HEK293 (cell line): ENCODE data around the gene SLC2A3.

Source experiments
- CTCF ChIA-PET: fragments of 350-600 bp; formaldehyde crosslinking; extraction: SDS; loops from one replicate; lab custom pipeline; 2021; ENCODE audit warnings: antibody characterized with exemption; lab: Yijun Ruan, JAX
- POLR2A ChIA-PET: fragments of 300-600 bp; formaldehyde crosslinking; extraction: SDS; loops from one replicate; lab custom pipeline; 2020; ENCODE audit warnings: antibody characterized with exemption, inconsistent platforms; lab: Yijun Ruan, JAX
- H3K27ac ChIP-seq: fragments of 200-500 bp; sonication (Bioruptor generic); 2 replicates; pipeline ENCODE4 v1.5.1; 2014; ENCODE audit warnings: low read depth, low read length, control low read depth, inconsistent platforms; ENCODE audit errors: extremely low read depth
- H3K36me3 ChIP-seq, 2 experiments: fragments of 200-500 bp in 1 of 2; sonication (Bioruptor generic) in 1 of 2; 1 replicate in 1 of 2; 2 replicates in 1 of 2; pipeline ENCODE4 v1.5.1; 2014 to 2017; ENCODE audit warnings: inconsistent platforms in 2 of 2, low read length in 2 of 2; ENCODE audit not compliant: control insufficient read depth in 2 of 2, insufficient read depth in 1 of 2
- H3K4me1 ChIP-seq: fragments of 200-500 bp; sonication (Bioruptor generic); 2 replicates; pipeline ENCODE4 v1.5.1; 2014; ENCODE audit warnings: mild to moderate bottlenecking, low read length, inconsistent platforms; ENCODE audit not compliant: control insufficient read depth, insufficient read depth
- H3K4me3 ChIP-seq: 2 replicates; pipeline ENCODE4 v1.5.1; 2011; ENCODE audit warnings: low read depth, mild to moderate bottlenecking, control low read depth, low read length, moderate library complexity
- H3K9me3 ChIP-seq: fragments of 200-500 bp; sonication (Bioruptor generic); 2 replicates; pipeline ENCODE4 v1.5.1; 2014; ENCODE audit warnings: low read depth, low read length, inconsistent platforms; ENCODE audit not compliant: control insufficient read depth, insufficient read depth
- BCL11B ChIP-seq: fragments of 450-650 bp; formaldehyde crosslinking; IDR thresholded peaks from 2 replicates; pipeline ENCODE4 v1.5.1; 2016; ENCODE audit warnings: low read depth, missing biosample characterization, missing genetic modification characterization
- GLIS1 ChIP-seq: fragments of 450-650 bp; formaldehyde crosslinking; IDR thresholded peaks from 2 replicates; pipeline ENCODE4 v1.5.1; 2016; ENCODE audit warnings: missing biosample characterization, missing genetic modification characterization
- SCRT2 ChIP-seq: fragments of 450-650 bp; formaldehyde crosslinking; IDR thresholded peaks from 2 replicates; pipeline ENCODE4 v1.5.1; 2016; ENCODE audit warnings: missing biosample characterization, missing genetic modification characterization
- ZEB2 ChIP-seq: fragments of 450-650 bp; formaldehyde crosslinking; IDR thresholded peaks from 2 replicates; pipeline ENCODE4 v1.5.1; 2016; ENCODE audit warnings: missing biosample characterization, missing genetic modification characterization
- ZFP3 ChIP-seq: fragments of 450-650 bp; formaldehyde crosslinking; IDR thresholded peaks from 2 replicates; pipeline ENCODE4 v1.5.1; 2016; ENCODE audit warnings: low read depth, missing biosample characterization, missing genetic modification characterization
- ZIC2 ChIP-seq: fragments of 450-650 bp; formaldehyde crosslinking; IDR thresholded peaks from 2 replicates; pipeline ENCODE4 v1.5.1; 2016; ENCODE audit warnings: missing biosample characterization, missing genetic modification characterization
- ZNF112 ChIP-seq: fragments of 450-650 bp; formaldehyde crosslinking; IDR thresholded peaks from 2 replicates; pipeline ENCODE4 v1.5.0; 2017; ENCODE audit warnings: missing biosample characterization, missing genetic modification characterization
- ZNF146 ChIP-seq: fragments of 450-650 bp; formaldehyde crosslinking; IDR thresholded peaks from 2 replicates; pipeline ENCODE4 v1.5.1; 2016; ENCODE audit warnings: missing biosample characterization, missing genetic modification characterization
- ZNF23 ChIP-seq: fragments of 450-650 bp; formaldehyde crosslinking; IDR thresholded peaks from 2 replicates; pipeline ENCODE4 v1.5.1; 2016; ENCODE audit warnings: missing biosample characterization, missing genetic modification characterization, borderline replicate concordance
- ZNF248 ChIP-seq: fragments of 450-650 bp; formaldehyde crosslinking; IDR thresholded peaks from 2 replicates; pipeline ENCODE4 v1.5.1; 2017; ENCODE audit warnings: missing biosample characterization, missing genetic modification characterization
- ZNF433 ChIP-seq: fragments of 450-650 bp; formaldehyde crosslinking; IDR thresholded peaks from 2 replicates; pipeline ENCODE4 v1.5.1; 2016; ENCODE audit warnings: missing biosample characterization, missing genetic modification characterization, low read depth
- ZNF501 ChIP-seq: fragments of 450-650 bp; formaldehyde crosslinking; IDR thresholded peaks from 2 replicates; pipeline ENCODE4 v1.5.1; 2016; ENCODE audit warnings: missing biosample characterization, missing genetic modification characterization
- ZNF548 ChIP-seq: fragments of 450-650 bp; formaldehyde crosslinking; IDR thresholded peaks from 2 replicates; pipeline ENCODE4 v1.5.1; 2016; ENCODE audit warnings: missing biosample characterization, missing genetic modification characterization
- ZNF670 ChIP-seq: fragments of 450-650 bp; formaldehyde crosslinking; IDR thresholded peaks from 2 replicates; pipeline ENCODE4 v1.5.1; 2016; ENCODE audit warnings: missing biosample characterization, missing genetic modification characterization, low read depth
- ZNF792 ChIP-seq: fragments of 450-650 bp; formaldehyde crosslinking; IDR thresholded peaks from 2 replicates; pipeline ENCODE4 v1.5.1; 2016; ENCODE audit warnings: missing biosample characterization, missing genetic modification characterization
- ZSCAN16 ChIP-seq: fragments of 450-650 bp; formaldehyde crosslinking; IDR thresholded peaks from 2 replicates; pipeline ENCODE4 v1.5.1; 2016; ENCODE audit warnings: missing biosample characterization, missing genetic modification characterization
- TF ChIP-seq, protein P1 (sequence below): fragments of 450-650 bp; formaldehyde crosslinking; optimal IDR thresholded peaks from 2 replicates; pipeline ENCODE3; 2016; ENCODE audit warnings: missing biosample characterization, mild to moderate bottlenecking, missing genetic modification characterization
- TF ChIP-seq, protein P2 (sequence below): fragments of 450-650 bp; formaldehyde crosslinking; IDR thresholded peaks from 2 replicates; pipeline ENCODE4 v1.5.1; 2016; ENCODE audit warnings: missing biosample characterization, missing genetic modification characterization, borderline replicate concordance
- TF ChIP-seq, protein P3 (sequence below): fragments of 450-650 bp; formaldehyde crosslinking; IDR thresholded peaks from 2 replicates; pipeline ENCODE4 v1.5.1; 2017; ENCODE audit warnings: missing biosample characterization, missing genetic modification characterization
- TF ChIP-seq, protein P4 (sequence below): fragments of 450-650 bp; formaldehyde crosslinking; IDR thresholded peaks from 2 replicates; pipeline ENCODE4 v1.5.1; 2016; ENCODE audit warnings: missing biosample characterization, missing genetic modification characterization
- TF ChIP-seq, protein P5 (sequence below): fragments of 450-650 bp; formaldehyde crosslinking; IDR thresholded peaks from 2 replicates; pipeline ENCODE4 v1.5.1; 2016; ENCODE audit warnings: missing biosample characterization, missing genetic modification characterization

SLC2A3 gene

DNA sequence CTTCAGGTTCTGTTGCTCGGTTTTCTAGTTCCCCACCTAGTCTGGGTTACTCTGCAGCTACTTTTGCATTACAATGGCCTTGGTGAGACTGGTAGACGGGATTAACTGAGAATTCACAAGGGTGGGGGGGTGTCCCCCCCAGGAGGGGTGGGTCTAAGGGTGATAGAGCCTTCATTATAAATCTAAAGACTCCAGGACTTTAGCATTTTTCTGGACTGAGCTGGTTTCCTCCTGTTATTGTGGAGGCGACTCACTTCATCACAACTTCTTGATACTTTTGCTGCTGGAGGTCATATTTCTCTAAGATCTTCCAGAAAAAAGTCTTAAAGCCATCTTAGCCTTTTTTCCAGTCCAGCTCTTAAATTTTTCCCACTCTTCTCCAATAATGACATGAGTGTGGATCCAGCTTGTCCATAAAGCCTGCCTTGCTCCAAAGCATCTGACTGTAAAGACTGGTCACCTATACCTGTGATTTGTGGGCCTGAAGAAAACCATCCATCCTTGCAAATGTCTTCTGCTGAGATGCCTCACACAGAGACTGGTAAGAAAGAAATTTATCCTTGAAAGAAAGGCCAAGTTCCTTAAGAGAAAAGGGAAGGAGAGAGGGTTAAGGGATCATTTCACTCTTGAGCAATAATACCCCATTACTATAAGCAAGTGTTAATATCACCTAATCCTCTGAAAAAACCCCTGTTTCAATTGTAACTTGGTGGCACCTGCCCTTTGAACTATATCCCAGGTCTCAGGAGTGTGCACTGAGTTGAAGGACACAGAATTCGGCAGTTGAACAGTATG is 43.6 kb downstream of the SLC2A3 start:
- peaks cover 3% of the 10 kb centered on the region; the same call in 1 of the 2 replicates for H3K4me1 ChIP-seq
- no peaks in the 10 kb centered on the region for H3K9me3 ChIP-seq
- no peak overlapping the region for H3K4me3 ChIP-seq
- no peak overlapping the region for H3K27ac ChIP-seq
- no peaks in the 10 kb centered on the region for H3K36me3 ChIP-seq
- no peak for TF ChIP-seq ZSCAN16 (tag by site-specific recombination)
- no peak for TF ChIP-seq ZNF501
- TF ChIP-seq ZNF146 (tag by site-specific recombination): no peak
- no peak for TF ChIP-seq ZNF792
- TF ChIP-seq ZNF112 (tag by site-specific recombination): no peak
- no peak for TF ChIP-seq ZNF548 (tag by site-specific recombination)
- TF ChIP-seq ZFP3 (tag by site-specific recombination): no peak
- TF ChIP-seq ZNF670 (tag by site-specific recombination): no peak
- TF ChIP-seq ZEB2 (tag by site-specific recombination): no peak
- POLR2A ChIA-PET: no interaction called here
- CTCF ChIA-PET: no interaction called here

DNA sequence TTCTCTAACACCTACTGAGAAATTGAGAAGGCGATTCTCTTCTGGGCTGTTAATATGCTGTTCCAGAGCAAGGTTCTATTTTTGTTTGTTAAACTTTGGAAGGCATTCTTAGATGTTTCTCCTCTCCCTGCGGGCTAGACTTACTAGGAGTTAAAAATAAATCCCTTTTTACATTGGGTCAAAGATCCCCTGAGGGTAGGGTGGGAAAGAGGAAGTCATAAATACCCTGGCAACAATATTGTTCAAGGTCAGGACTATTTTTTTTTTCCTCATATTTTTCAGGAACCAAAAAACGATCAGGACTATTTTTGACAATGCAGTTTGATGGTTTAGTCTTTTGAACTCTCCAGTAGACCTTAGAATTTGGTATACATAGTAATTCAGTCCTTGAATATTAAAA is 51.3 kb downstream of the SLC2A3 start:
- TF ChIP-seq, protein P1, sequence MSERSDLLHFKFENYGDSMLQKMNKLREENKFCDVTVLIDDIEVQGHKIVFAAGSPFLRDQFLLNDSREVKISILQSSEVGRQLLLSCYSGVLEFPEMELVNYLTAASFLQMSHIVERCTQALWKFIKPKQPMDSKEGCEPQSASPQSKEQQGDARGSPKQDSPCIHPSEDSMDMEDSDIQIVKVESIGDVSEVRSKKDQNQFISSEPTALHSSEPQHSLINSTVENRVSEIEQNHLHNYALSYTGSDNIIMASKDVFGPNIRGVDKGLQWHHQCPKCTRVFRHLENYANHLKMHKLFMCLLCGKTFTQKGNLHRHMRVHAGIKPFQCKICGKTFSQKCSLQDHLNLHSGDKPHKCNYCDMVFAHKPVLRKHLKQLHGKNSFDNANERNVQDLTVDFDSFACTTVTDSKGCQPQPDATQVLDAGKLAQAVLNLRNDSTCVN (tag by site-specific recombination): no peak
- TF ChIP-seq, protein P2, sequence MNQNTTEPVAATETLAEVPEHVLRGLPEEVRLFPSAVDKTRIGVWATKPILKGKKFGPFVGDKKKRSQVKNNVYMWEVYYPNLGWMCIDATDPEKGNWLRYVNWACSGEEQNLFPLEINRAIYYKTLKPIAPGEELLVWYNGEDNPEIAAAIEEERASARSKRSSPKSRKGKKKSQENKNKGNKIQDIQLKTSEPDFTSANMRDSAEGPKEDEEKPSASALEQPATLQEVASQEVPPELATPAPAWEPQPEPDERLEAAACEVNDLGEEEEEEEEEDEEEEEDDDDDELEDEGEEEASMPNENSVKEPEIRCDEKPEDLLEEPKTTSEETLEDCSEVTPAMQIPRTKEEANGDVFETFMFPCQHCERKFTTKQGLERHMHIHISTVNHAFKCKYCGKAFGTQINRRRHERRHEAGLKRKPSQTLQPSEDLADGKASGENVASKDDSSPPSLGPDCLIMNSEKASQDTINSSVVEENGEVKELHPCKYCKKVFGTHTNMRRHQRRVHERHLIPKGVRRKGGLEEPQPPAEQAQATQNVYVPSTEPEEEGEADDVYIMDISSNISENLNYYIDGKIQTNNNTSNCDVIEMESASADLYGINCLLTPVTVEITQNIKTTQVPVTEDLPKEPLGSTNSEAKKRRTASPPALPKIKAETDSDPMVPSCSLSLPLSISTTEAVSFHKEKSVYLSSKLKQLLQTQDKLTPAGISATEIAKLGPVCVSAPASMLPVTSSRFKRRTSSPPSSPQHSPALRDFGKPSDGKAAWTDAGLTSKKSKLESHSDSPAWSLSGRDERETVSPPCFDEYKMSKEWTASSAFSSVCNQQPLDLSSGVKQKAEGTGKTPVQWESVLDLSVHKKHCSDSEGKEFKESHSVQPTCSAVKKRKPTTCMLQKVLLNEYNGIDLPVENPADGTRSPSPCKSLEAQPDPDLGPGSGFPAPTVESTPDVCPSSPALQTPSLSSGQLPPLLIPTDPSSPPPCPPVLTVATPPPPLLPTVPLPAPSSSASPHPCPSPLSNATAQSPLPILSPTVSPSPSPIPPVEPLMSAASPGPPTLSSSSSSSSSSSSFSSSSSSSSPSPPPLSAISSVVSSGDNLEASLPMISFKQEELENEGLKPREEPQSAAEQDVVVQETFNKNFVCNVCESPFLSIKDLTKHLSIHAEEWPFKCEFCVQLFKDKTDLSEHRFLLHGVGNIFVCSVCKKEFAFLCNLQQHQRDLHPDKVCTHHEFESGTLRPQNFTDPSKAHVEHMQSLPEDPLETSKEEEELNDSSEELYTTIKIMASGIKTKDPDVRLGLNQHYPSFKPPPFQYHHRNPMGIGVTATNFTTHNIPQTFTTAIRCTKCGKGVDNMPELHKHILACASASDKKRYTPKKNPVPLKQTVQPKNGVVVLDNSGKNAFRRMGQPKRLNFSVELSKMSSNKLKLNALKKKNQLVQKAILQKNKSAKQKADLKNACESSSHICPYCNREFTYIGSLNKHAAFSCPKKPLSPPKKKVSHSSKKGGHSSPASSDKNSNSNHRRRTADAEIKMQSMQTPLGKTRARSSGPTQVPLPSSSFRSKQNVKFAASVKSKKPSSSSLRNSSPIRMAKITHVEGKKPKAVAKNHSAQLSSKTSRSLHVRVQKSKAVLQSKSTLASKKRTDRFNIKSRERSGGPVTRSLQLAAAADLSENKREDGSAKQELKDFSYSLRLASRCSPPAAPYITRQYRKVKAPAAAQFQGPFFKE (tag by site-specific recombination): no peak
- TF ChIP-seq ZNF23 (tag by site-specific recombination): no peak
- TF ChIP-seq, protein P3, sequence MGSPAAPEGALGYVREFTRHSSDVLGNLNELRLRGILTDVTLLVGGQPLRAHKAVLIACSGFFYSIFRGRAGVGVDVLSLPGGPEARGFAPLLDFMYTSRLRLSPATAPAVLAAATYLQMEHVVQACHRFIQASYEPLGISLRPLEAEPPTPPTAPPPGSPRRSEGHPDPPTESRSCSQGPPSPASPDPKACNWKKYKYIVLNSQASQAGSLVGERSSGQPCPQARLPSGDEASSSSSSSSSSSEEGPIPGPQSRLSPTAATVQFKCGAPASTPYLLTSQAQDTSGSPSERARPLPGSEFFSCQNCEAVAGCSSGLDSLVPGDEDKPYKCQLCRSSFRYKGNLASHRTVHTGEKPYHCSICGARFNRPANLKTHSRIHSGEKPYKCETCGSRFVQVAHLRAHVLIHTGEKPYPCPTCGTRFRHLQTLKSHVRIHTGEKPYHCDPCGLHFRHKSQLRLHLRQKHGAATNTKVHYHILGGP (tag by site-specific recombination): no peak
- no peak for TF ChIP-seq BCL11B (tag by site-specific recombination)
- no peak for TF ChIP-seq ZNF433 (tag by site-specific recombination)
- no peak for TF ChIP-seq ZNF146 (tag by site-specific recombination)
- TF ChIP-seq ZNF248 (tag by site-specific recombination): no peak
- TF ChIP-seq, protein P4, sequence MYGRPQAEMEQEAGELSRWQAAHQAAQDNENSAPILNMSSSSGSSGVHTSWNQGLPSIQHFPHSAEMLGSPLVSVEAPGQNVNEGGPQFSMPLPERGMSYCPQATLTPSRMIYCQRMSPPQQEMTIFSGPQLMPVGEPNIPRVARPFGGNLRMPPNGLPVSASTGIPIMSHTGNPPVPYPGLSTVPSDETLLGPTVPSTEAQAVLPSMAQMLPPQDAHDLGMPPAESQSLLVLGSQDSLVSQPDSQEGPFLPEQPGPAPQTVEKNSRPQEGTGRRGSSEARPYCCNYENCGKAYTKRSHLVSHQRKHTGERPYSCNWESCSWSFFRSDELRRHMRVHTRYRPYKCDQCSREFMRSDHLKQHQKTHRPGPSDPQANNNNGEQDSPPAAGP (tag by site-specific recombination): no peak
- no peak for TF ChIP-seq GLIS1
- no peak for TF ChIP-seq ZIC2 (tag by site-specific recombination)
- TF ChIP-seq, protein P5, sequence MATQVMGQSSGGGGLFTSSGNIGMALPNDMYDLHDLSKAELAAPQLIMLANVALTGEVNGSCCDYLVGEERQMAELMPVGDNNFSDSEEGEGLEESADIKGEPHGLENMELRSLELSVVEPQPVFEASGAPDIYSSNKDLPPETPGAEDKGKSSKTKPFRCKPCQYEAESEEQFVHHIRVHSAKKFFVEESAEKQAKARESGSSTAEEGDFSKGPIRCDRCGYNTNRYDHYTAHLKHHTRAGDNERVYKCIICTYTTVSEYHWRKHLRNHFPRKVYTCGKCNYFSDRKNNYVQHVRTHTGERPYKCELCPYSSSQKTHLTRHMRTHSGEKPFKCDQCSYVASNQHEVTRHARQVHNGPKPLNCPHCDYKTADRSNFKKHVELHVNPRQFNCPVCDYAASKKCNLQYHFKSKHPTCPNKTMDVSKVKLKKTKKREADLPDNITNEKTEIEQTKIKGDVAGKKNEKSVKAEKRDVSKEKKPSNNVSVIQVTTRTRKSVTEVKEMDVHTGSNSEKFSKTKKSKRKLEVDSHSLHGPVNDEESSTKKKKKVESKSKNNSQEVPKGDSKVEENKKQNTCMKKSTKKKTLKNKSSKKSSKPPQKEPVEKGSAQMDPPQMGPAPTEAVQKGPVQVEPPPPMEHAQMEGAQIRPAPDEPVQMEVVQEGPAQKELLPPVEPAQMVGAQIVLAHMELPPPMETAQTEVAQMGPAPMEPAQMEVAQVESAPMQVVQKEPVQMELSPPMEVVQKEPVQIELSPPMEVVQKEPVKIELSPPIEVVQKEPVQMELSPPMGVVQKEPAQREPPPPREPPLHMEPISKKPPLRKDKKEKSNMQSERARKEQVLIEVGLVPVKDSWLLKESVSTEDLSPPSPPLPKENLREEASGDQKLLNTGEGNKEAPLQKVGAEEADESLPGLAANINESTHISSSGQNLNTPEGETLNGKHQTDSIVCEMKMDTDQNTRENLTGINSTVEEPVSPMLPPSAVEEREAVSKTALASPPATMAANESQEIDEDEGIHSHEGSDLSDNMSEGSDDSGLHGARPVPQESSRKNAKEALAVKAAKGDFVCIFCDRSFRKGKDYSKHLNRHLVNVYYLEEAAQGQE (tag by site-specific recombination): no peak
- no peak for TF ChIP-seq SCRT2 (tag by site-specific recombination)
- CTCF ChIA-PET: interaction anchor here (0.6 to 1.5 kb wide), 4 partner anchors 20 to 35 kb away, joined by 3 to 5 read pairs (median 4); no protein-coding TSS in a partner anchor
- Histone ChIP-seq H3K27ac (no peak overlapping the region), H3K36me3 (no peaks in the 10 kb centered on the region), H3K4me1 (no peaks in the 10 kb centered on the region), H3K9me3 (no peaks in the 10 kb centered on the region), H3K4me3 (no peak overlapping the region)
- POLR2A ChIA-PET: no interaction called here
